Subcutaneous abdominal adipose tissue (tissue), 5 donors: ENCODE data around the gene DDX54.

Experiments
- H3K27ac ChIP-seq: one replicate; pipeline ENCODE4 v1.7.0; 2013; ENCODE audit warnings: low read depth, mild to moderate bottlenecking, inconsistent platforms, low read length, moderate library complexity
- H3K27me3 ChIP-seq, 5 donors: one replicate each; pipeline ENCODE4 v1.7.0; 2013; ENCODE audit warnings: low read length in 5 of 5, inconsistent platforms in 1 of 5; ENCODE audit not compliant: control insufficient read depth in 5 of 5, insufficient read depth in 4 of 5
- H3K36me3 ChIP-seq, 5 donors: one replicate each; pipeline ENCODE4 v1.7.0; 2013; ENCODE audit warnings: low read length in 5 of 5; ENCODE audit not compliant: control insufficient read depth in 5 of 5, insufficient read depth in 5 of 5
- H3K4me1 ChIP-seq, 5 donors: one replicate each; pipeline ENCODE4 v1.7.0; 2013; ENCODE audit warnings: low read length in 5 of 5, mild to moderate bottlenecking in 3 of 5, moderate library complexity in 1 of 5; ENCODE audit not compliant: control insufficient read depth in 5 of 5, insufficient read depth in 5 of 5
- H3K4me3 ChIP-seq, 5 donors: one replicate each; pipeline ENCODE4 v1.7.0; 2013; ENCODE audit warnings: low read length in 5 of 5, low read depth in 1 of 5
- H3K9ac ChIP-seq, 5 donors: one replicate each; pipeline ENCODE4 v1.7.0; 2013; ENCODE audit warnings: low read length in 5 of 5, mild to moderate bottlenecking in 4 of 5, moderate library complexity in 3 of 5
- H3K9me3 ChIP-seq, 5 donors: one replicate each; pipeline ENCODE4 v1.7.0; 2013; ENCODE audit warnings: low read length in 5 of 5; ENCODE audit not compliant: control insufficient read depth in 5 of 5
- donor health status: healthy.
- donor health status: healthy.
- donor health status: healthy.
- donor health status: healthy.
- donor health status: healthy.

Gene DDX54

DNA sequence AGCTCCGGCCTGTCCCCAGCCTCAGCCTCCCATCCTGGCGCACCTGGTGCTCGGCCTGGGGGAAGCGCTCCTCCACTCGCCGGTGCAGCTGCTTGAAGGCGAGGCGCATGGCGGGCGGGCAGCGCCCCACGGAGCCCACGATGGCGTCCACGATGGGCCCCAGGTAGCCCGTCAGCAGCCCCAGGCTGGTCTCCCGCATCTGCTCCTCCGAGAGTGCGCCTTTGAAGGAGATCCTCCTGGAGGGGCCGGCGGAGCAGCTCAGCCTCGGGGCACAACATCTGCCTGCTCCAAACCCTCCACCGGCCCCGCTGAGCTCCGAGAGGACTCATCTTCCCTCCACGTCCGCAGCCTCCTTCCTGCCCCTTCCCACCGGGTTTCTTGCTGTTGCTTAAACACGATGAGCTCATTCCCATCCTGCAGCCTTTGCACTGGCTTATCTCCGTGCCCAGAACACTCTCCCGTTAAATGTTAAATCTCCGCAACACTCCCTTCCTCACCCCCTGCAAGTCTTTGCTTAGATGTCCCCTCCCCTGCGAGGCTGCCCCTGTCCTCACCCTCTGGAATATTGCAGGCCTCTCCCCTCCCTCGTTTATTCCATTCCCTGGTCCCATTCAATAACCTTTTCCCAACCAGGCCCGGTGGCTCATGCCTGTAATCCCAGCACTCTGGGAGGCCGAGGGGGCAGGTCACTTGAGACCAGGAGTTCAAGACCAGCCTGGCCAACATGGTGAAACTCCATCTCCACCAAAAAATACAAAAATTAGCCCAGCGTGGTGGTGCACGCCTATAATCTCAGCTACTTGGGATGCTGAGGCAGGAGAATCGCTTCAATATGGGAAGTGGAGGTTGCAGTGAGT is 73.0 kb downstream of the DDX54 start:
- no peaks in the 10 kb centered on the region for H3K4me1 ChIP-seq
- no peaks in the 10 kb centered on the region for H3K9me3 ChIP-seq
- no peak overlapping the region for H3K4me3 ChIP-seq
- H3K36me3 ChIP-seq: no peaks in the 10 kb centered on the region
- H3K9ac ChIP-seq: no peak overlapping the region
- no peak overlapping the region for H3K27ac ChIP-seq
- peaks cover 0 to 16% (median 12%) of the 10 kb centered on the region in 5 donors for H3K27me3 ChIP-seq

DNA sequence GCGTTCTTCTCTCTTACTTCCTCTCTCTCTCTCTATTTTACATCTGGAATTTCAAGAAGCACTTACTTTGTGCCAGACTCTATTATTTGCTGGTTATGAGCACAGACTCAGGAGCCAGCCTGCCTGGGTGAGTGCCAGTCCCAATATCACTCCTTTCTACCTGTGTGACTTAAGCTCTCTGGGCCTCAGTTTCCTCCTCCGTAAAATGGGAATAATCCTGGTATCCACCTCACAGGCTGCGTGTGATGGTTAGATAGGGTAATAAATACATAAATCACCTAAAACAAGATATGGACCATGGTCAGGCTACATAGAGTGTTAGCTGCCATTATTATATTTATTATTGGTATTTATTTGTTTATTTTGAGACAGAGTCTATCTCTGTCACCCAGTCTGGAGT is 74.0 kb downstream of the DDX54 start:
- no peak overlapping the region for H3K4me3 ChIP-seq
- H3K36me3 ChIP-seq: no peaks in the 10 kb centered on the region
- no peak overlapping the region for H3K27ac ChIP-seq
- H3K9ac ChIP-seq: no peak overlapping the region
- H3K9me3 ChIP-seq: no peaks in the 10 kb centered on the region
- H3K27me3 ChIP-seq: peaks cover 0 to 16% (median 12%) of the 10 kb centered on the region in 5 donors
- H3K4me1 ChIP-seq: no peaks in the 10 kb centered on the region

DNA sequence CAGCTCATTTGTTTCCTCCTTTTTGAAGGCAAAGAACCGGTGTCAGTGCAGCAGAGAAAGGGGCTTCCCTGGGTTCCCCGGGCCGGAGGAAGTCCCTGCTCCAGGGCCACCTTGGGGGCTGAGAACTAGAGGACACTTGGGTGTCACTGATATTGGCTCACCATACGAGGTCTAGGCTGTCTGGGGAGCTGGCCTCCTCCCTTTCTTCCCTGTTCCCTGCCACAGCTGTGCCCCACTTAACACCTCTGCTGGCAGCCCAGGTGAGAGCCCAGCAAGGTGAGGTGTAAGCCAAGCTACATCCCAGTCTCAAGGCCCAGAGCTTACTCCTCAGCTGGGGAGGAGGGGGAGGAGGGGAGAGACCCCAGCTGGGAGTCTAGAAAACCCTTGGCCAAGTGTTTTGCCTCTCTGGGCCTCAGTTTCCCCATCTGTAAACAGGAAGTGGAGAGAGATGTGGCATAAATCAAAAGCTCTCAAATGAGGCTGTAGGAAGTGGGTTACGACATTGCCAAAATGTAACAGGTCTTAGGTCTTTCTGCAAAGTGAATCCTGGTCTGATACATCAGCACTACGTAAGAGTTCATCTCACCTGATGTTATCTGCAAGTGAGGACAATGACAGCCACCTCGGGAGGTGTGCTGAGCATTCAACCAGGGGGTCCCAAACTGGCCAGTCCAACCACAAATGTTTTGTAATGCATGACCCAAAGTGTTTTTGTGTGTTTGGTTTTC is 75.2 kb downstream of the DDX54 start:
- Histone ChIP-seq H3K4me1 (no peaks in the 10 kb centered on the region), H3K4me3 (no peak overlapping the region), H3K9ac (no peak overlapping the region), H3K27me3 (peaks cover 0 to 21% (median 8%) of the 10 kb centered on the region in 5 donors), H3K36me3 (no peaks in the 10 kb centered on the region), H3K27ac (no peak overlapping the region), H3K9me3 (no peaks in the 10 kb centered on the region)

DNA sequence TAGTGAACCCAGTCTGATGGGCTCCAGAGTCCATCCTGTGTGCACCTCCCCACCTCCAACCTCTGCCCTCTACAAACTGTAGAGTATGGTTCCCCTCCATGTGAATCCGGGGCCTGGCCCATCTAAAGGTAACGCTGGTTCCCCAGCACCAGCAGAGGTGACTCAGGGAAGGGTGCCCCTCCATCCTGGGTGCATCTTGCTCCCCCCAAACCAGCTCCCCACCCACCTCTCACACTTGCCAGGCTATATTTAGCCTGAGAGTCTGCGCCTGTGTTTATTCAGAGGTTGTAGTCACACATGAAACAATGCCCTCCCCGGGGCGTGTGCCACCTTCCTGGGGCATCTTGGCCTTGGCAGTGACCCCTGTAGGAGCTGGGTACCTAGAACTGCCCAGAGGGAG is 75.9 kb downstream of the DDX54 start:
- Histone ChIP-seq H3K4me1 (no peaks in the 10 kb centered on the region), H3K9me3 (no peaks in the 10 kb centered on the region), H3K27me3 (peaks cover 0 to 19% (median 5%) of the 10 kb centered on the region in 5 donors), H3K4me3 (no peak overlapping the region), H3K9ac (no peak overlapping the region), H3K27ac (no peak overlapping the region), H3K36me3 (no peaks in the 10 kb centered on the region)

DNA sequence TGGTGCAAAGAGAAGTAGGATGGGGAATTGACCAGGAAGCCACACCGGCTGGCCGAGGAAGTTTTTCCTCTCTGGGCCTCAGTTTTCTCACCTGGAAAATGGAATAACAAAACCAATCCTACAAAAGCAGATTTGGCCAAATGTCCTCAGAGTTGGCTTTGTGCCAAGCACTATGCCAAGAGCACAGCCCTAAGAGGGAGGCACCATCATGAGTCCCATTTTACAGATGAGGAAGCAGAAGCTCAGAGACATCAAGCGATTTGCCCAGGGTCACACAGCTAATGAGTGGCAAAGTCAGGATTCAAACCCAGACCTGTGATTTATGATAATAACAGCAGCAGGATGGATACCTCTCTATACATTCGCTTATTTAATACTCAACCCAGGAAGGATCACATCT is 77.0 kb downstream of the DDX54 start:
- no peak overlapping the region for H3K27ac ChIP-seq
- no peaks in the 10 kb centered on the region for H3K9me3 ChIP-seq
- H3K4me3 ChIP-seq: no peak overlapping the region
- H3K36me3 ChIP-seq: no peaks in the 10 kb centered on the region
- peaks cover 0 to 19% (median 8%) of the 10 kb centered on the region in 5 donors for H3K27me3 ChIP-seq
- H3K4me1 ChIP-seq: peaks cover 0 to 6% (median 5%) of the 10 kb centered on the region in 5 donors
- H3K9ac ChIP-seq: no peak overlapping the region
